Stimulated activated CD4-positive, alpha-beta T cell treated with anti-CD3 and anti-CD28 coated beads, Interleukin-2, amount 100 ng/mL, for 4 hours (primary cell): Measurements from ENCODE around the gene IFNA1.
"Not testable (repeated sequence)": the region's sequence is repeated elsewhere in the genome, so short reads cannot be mapped to it uniquely, and the experiment has no call there.

Source experiments
- DNase-seq: peaks from one replicate; pipeline ENCODE4 v3.0.0-alpha.2; 2020; ENCODE audit warnings: low read depth

The IFNA1 gene

GRCh38 chr9:21449312-21449711, 9.1 kb downstream of the IFNA1 start:
- not testable (repeated sequence) for DNase-seq

- no peak for DNase-seq
These were observed 10.6 kb downstream of the IFNA1 start for GRCh38 chr9:21450733-21451394.

GRCh38 chr9:21452681-21453080, 12.4 kb downstream of the IFNA1 start:
- no peak for DNase-seq

GRCh38 chr9:21454149-21454548, 13.9 kb downstream of the IFNA1 start:
- no peak for DNase-seq

GRCh38 chr9:21455320-21455719, 15.1 kb downstream of the IFNA1 start:
- DNase-seq: no peak

GRCh38 chr9:21461377-21461776, 21.1 kb downstream of the IFNA1 start:
- no peak for DNase-seq

GRCh38 chr9:21465138-21465537, 24.9 kb downstream of the IFNA1 start:
- no peak for DNase-seq

GRCh38 chr9:21465859-21466518, 25.8 kb downstream of the IFNA1 start:
- no peak for DNase-seq

GRCh38 chr9:21470126-21470525, 29.9 kb downstream of the IFNA1 start:
- no peak for DNase-seq

GRCh38 chr9:21473236-21473635, 33.0 kb downstream of the IFNA1 start:
- no peak for DNase-seq

GRCh38 chr9:21477466-21477865, 37.2 kb downstream of the IFNA1 start:
- no peak for DNase-seq

GRCh38 chr9:21479152-21479702, 39.0 kb downstream of the IFNA1 start:
- no peak for DNase-seq

GRCh38 chr9:21481470-21482056, 41.3 kb downstream of the IFNA1 start:
- DNase-seq: no peak

GRCh38 chr9:21482213-21482612, 42.0 kb downstream of the IFNA1 start, which contains the start of gene IFNE:
TSS of gene IFNE (minus strand) at chr9:21482313. CDS start at chr9:21481694, 619 bp downstream.
- DNase-seq: no peak
